IMR-90 (cell line): Measurements from ENCODE around the gene HOXD10. TPM values are rescaled to one million over a fixed set of nuclear protein-coding genes. Genes with fewer than 3 reads are reported as not detected.

Experiments used
- ATAC-seq: fragments of 200-7000 bp; cut with Tn5 transposase; 2 replicates; pipeline ENCODE4 v1.9.1; 2020; ENCODE audit warnings: low read depth, mild to moderate bottlenecking, moderate library complexity
- BruUV-seq: library from RNA; stranded (reverse); fragments of 400-500 nt; replicated peaks from 2 replicates; lab custom pipeline; 2021; lab: Mats Ljungman, UMichigan
- CTCF ChIA-PET: fragments of 300-600 bp; formaldehyde crosslinking; extraction: SDS; loops from one replicate; lab custom pipeline; 2021; ENCODE audit warnings: antibody characterized with exemption; lab: Yijun Ruan, JAX
- POLR2A ChIA-PET: fragments of 300-600 bp; sonication (Branson Sonifier 250); formaldehyde crosslinking; loops from one replicate; lab custom pipeline; 2022; ENCODE audit warnings: antibody characterized with exemption; ENCODE audit not compliant: unreplicated experiment; lab: Charles Lee
- DNase-seq: peaks from one replicate; pipeline ENCODE4 v3.0.0; 2013
- H2AFZ ChIP-seq: replicated peaks from 2 replicates; pipeline ENCODE3; 2013; ENCODE audit warnings: low read length, mild to moderate bottlenecking; ENCODE audit not compliant: poor library complexity
- H2AK5ac ChIP-seq: 2 replicates; pipeline ENCODE4 v1.6.1; 2013; ENCODE audit warnings: low read depth, low read length, inconsistent platforms
- H2AK9ac ChIP-seq: replicated peaks from 2 replicates; pipeline ENCODE3; 2013; ENCODE audit warnings: mild to moderate bottlenecking, low read depth, low read length, moderate library complexity; ENCODE audit not compliant: poor library complexity
- H2BK120ac ChIP-seq: 2 replicates; pipeline ENCODE4 v1.6.1; 2013; ENCODE audit warnings: low read depth, low read length, inconsistent platforms
- H2BK15ac ChIP-seq: 3 replicates; pipeline ENCODE4 v1.6.1; 2013; ENCODE audit warnings: low read depth, low read length, inconsistent platforms
- H2BK20ac ChIP-seq: 2 replicates; pipeline ENCODE4 v1.6.1; 2013; ENCODE audit warnings: low read depth, mild to moderate bottlenecking, inconsistent platforms, low read length, moderate library complexity
- H2BK5ac ChIP-seq: 2 replicates; pipeline ENCODE4 v1.6.1; 2013; ENCODE audit warnings: mild to moderate bottlenecking, low read depth, low read length, inconsistent platforms; ENCODE audit not compliant: poor library complexity, severe bottlenecking
- H3K14ac ChIP-seq: replicated peaks from 2 replicates; pipeline ENCODE4 v1.6.1; 2013; ENCODE audit warnings: low read depth, low read length, inconsistent platforms
- H3K18ac ChIP-seq: 2 replicates; pipeline ENCODE4 v1.6.1; 2013; ENCODE audit warnings: low read depth, low read length, control low read depth
- H3K23ac ChIP-seq: 2 replicates; pipeline ENCODE4 v1.6.1; 2013; ENCODE audit warnings: low read depth, low read length, inconsistent platforms
- H3K27ac ChIP-seq: 2 replicates; pipeline ENCODE4 v1.5.1; 2013; ENCODE audit warnings: mild to moderate bottlenecking, control low read depth, low read length; ENCODE audit not compliant: insufficient read depth
- H3K27me3 ChIP-seq: 2 replicates; pipeline ENCODE4 v1.6.1; 2013; ENCODE audit warnings: low read length; ENCODE audit not compliant: control insufficient read depth, insufficient read depth
- H3K36me3 ChIP-seq: 2 replicates; pipeline ENCODE4 v1.6.1; 2013; ENCODE audit warnings: low read length, mixed read lengths; ENCODE audit not compliant: control insufficient read depth, insufficient read depth
- H3K4ac ChIP-seq: 2 replicates; pipeline ENCODE4 v1.6.1; 2013; ENCODE audit warnings: low read depth, low read length, inconsistent platforms
- H3K4me1 ChIP-seq: 2 replicates; pipeline ENCODE4 v1.6.1; 2013; ENCODE audit warnings: low read length, mixed read lengths; ENCODE audit not compliant: control insufficient read depth, insufficient read depth
- H3K4me2 ChIP-seq: 2 replicates; pipeline ENCODE4 v1.6.1; 2013; ENCODE audit warnings: low read depth, mild to moderate bottlenecking, control low read depth, low read length, moderate library complexity
- H3K4me3 ChIP-seq: 2 replicates; pipeline ENCODE4 v1.5.1; 2013; ENCODE audit warnings: low read depth, mild to moderate bottlenecking, control low read depth, low read length, moderate library complexity; ENCODE audit not compliant: insufficient read depth
- H3K56ac ChIP-seq: 2 replicates; pipeline ENCODE4 v1.6.1; 2013; ENCODE audit warnings: low read length, inconsistent platforms; ENCODE audit not compliant: insufficient read depth; ENCODE audit errors: extremely low read depth
- H3K79me1 ChIP-seq, 2 experiments: 2 replicates each; pipeline ENCODE4 v1.6.1; 2013; ENCODE audit warnings: low read length in 2 of 2, inconsistent platforms in 1 of 2, low read depth in 1 of 2
- H3K9ac ChIP-seq: 2 replicates; pipeline ENCODE4 v1.6.1; 2013; ENCODE audit warnings: low read depth, low read length, control low read depth
- H3K9me1 ChIP-seq: 2 replicates; pipeline ENCODE4 v1.6.1; 2013; ENCODE audit warnings: low read length, inconsistent platforms; ENCODE audit not compliant: insufficient read depth
- H3K9me3 ChIP-seq: 2 replicates; pipeline ENCODE4 v1.6.1; 2013; ENCODE audit warnings: low read length; ENCODE audit not compliant: control insufficient read depth, insufficient read depth
- H4K20me1 ChIP-seq: 2 replicates; pipeline ENCODE4 v1.6.1; 2013; ENCODE audit warnings: low read length, inconsistent platforms; ENCODE audit not compliant: insufficient read depth
- H4K5ac ChIP-seq: 2 replicates; pipeline ENCODE4 v1.6.1; 2013; ENCODE audit warnings: mild to moderate bottlenecking, low read depth, low read length, control low read depth
- H4K8ac ChIP-seq, 2 experiments: 2 replicates each; pipeline ENCODE4 v1.6.1; 2013; ENCODE audit warnings: low read depth in 2 of 2, low read length in 2 of 2, control low read depth in 1 of 2, inconsistent platforms in 1 of 2
- H4K91ac ChIP-seq: 2 replicates; pipeline ENCODE4 v1.6.1; 2013; ENCODE audit warnings: low read depth, low read length, inconsistent platforms; ENCODE audit not compliant: insufficient read depth
- CHD1 ChIP-seq: IDR thresholded peaks from 2 replicates; pipeline ENCODE4 v1.6.1; 2012; ENCODE audit warnings: low read depth, low read length, improper control_type of control experiment
- CTCF ChIP-seq: conservative IDR thresholded peaks from 2 replicates; pipeline ENCODE4 v1.5.1; 2012; ENCODE audit warnings: mild to moderate bottlenecking, low read depth, low read length, improper control_type of control experiment
- ELK1 ChIP-seq: fragments of 150-350 bp; IDR thresholded peaks from 2 replicates; pipeline ENCODE4 v1.6.1; 2016; ENCODE audit warnings: low read depth, mild to moderate bottlenecking, low read length, moderate library complexity, borderline replicate concordance
- RAD21 ChIP-seq: IDR thresholded peaks from 2 replicates; pipeline ENCODE4 v1.6.1; 2012; ENCODE audit warnings: low read length, improper control_type of control experiment
- SMC3 ChIP-seq: fragments of 150-350 bp; IDR thresholded peaks from 2 replicates; pipeline ENCODE4 v1.6.1; 2016; ENCODE audit warnings: low read depth, mild to moderate bottlenecking, antibody characterized with exemption, low read length, moderate library complexity
- WGBS, 2 experiments: methylation state at CpG; one replicate each; pipeline versions ENCODE4 v1.1.5 to v1.1.7; 2013; ENCODE audit warnings: missing lambda C conversion rate in 2 of 2; ENCODE audit not compliant: insufficient read length in 1 of 2; ENCODE audit errors: extremely low coverage in 2 of 2; 5-methylcytosine and 5-hydroxymethylcytosine counted together
- dilution Hi-C: fragments of 300-500 bp; cut with HindIII; formaldehyde crosslinking; loops from one replicate; pipeline ENCODE4 v1.14.3; 2018; ENCODE audit warnings: low sequenced_read_pairs; ENCODE audit not compliant: unreplicated experiment
- in situ Hi-C: fragments of 300-500 bp; cut with MboI; formaldehyde crosslinking; loops from 3 replicates; pipeline ENCODE4 v1.14.3; 2019; ENCODE audit warnings: low sequenced_read_pairs, inconsistent platforms, mixed read lengths
- intact Hi-C: fragments of 100-400 bp; cut with micrococcal nuclease; formaldehyde crosslinking; loops from 2 replicates; pipeline ENCODE4 v1.10.0; 2022
- polyA plus RNA-seq, 3 experiments: library from polyadenylated mRNA; depleted of rRNA; stranded (reverse); fragments of >200 nt; gene quantifications; 2 replicates each; pipeline ENCODE4 v1.2.3, GENCODE V29; 2012; ENCODE audit warnings: low replicate concordance in 1 of 3
- total RNA-seq: library from RNA; depleted of rRNA; stranded (reverse); fragments of >200 nt; gene quantifications from 2 replicates; pipeline ENCODE4 v1.2.3, GENCODE V29; 2012

The HOXD10 gene
- total and polyA plus RNA-seq, 2 of the 4 experiments (the other 2 are of a cell fraction) = not detected

GRCh38 chr2:176079831-176080539, 36.6 kb upstream of the HOXD10 start:
- no peak overlapping the region for H4K91ac ChIP-seq
- in situ Hi-C loops = loop anchor here (25.0 kb wide), 2 partner anchors 1043 to 1343 kb away; no protein-coding TSS in a partner anchor
- peaks cover 1% of the 10 kb centered on the region for H3K4me1 ChIP-seq
- H3K18ac ChIP-seq = no peak overlapping the region
- H3K4ac ChIP-seq = no peak overlapping the region
- ChIA-PET CTCF (interaction anchor here (1.0 kb wide), 1 partner anchor 390 kb away, joined by 3 read pairs; no protein-coding TSS in a partner anchor), POLR2A (no interaction called here)
- H2AK5ac ChIP-seq = no peak overlapping the region
- peak; percentile 60 for ATAC-seq
- peak overlapping the region; percentile 38 for H3K4me2 ChIP-seq
- no peak for TF ChIP-seq CHD1
- TF ChIP-seq SMC3 = peak; percentile 54
- no peak for TF ChIP-seq ELK1
- TF ChIP-seq RAD21 = peak; percentile 39
- peak; percentile 67 for TF ChIP-seq CTCF
- H2BK5ac ChIP-seq = no peak overlapping the region
- H2AFZ ChIP-seq = peak overlapping the region; percentile 66
- H3K36me3 ChIP-seq = no peaks in the 10 kb centered on the region
- intact Hi-C loops = no loop called here
- H3K27ac ChIP-seq = no peak overlapping the region
- no peak overlapping the region for H4K8ac ChIP-seq
- H3K4me3 ChIP-seq = peak overlapping the region; percentile 14; the same call in 1 of the 2 replicates
- H2BK120ac ChIP-seq = no peak overlapping the region
- dilution Hi-C loops = no loop called here
- no peak overlapping the region for H3K14ac ChIP-seq
- BruUV-seq = no TSS peak
- H3K79me1 ChIP-seq = no peaks in the 10 kb centered on the region
- DNase-seq = peak; percentile 30
- peaks cover 24% of the 10 kb centered on the region for H3K9me3 ChIP-seq
- no peaks in the 10 kb centered on the region for H3K9me1 ChIP-seq
- 2% methylated on average over 30 of the region's 86 CpGs; no CpG with 5 or more reads in 1 of the 2 experiments for WGBS, 2 experiments
- peaks cover 85% of the 10 kb centered on the region for H3K27me3 ChIP-seq
- no peak overlapping the region for H4K5ac ChIP-seq
- no peak overlapping the region for H2AK9ac ChIP-seq
- H3K9ac ChIP-seq = no peak overlapping the region
- no peak overlapping the region for H2BK20ac ChIP-seq
- H2BK15ac ChIP-seq = no peak overlapping the region
- H3K23ac ChIP-seq = no peak overlapping the region
- H3K56ac ChIP-seq = no peak overlapping the region
- peaks cover 3% of the 10 kb centered on the region; the same call in 1 of the 2 replicates for H4K20me1 ChIP-seq
